Measurements from ENCODE around the gene ZSWIM8.

GRCh38 chr10:73771722-73772280 is 13.6 kb upstream of the ZSWIM8 start:
- TF ChIP-seq JUND (IDR thresholded peaks at IDR 0.05; ENCODE audit: low read length) (no peak), RAD21 (IDR thresholded peaks at IDR 0.05 in 1 of 2, conservative IDR thresholded peaks at IDR 0.05 in 1 of 2; ENCODE audit: low read depth in 2 of 2, low read length in 2 of 2) (no peak), EZH2 (IDR thresholded peaks at IDR 0.05; ENCODE audit: low read depth, low read length, severe bottlenecking) (no peak), USF2 (IDR thresholded peaks at IDR 0.05; ENCODE audit: low read length) (no peak), SP4 (IDR thresholded peaks at IDR 0.05; ENCODE audit: low read length) (no peak; the same call in 1 of the 2 replicates), SIX5 (IDR thresholded peaks at IDR 0.05; ENCODE audit: low read depth, low read length) (no peak), EP300 (IDR thresholded peaks at IDR 0.05; ENCODE audit: borderline replicate concordance in 1 of 2, low read depth in 2 of 2, low read length in 2 of 2) (no peak), POLR2A (IDR thresholded peaks at IDR 0.05; ENCODE audit: control extremely low read depth in 1 of 2, low read depth in 2 of 2, low read length in 2 of 2) (no peak)
- TF ChIP-seq, protein P1, sequence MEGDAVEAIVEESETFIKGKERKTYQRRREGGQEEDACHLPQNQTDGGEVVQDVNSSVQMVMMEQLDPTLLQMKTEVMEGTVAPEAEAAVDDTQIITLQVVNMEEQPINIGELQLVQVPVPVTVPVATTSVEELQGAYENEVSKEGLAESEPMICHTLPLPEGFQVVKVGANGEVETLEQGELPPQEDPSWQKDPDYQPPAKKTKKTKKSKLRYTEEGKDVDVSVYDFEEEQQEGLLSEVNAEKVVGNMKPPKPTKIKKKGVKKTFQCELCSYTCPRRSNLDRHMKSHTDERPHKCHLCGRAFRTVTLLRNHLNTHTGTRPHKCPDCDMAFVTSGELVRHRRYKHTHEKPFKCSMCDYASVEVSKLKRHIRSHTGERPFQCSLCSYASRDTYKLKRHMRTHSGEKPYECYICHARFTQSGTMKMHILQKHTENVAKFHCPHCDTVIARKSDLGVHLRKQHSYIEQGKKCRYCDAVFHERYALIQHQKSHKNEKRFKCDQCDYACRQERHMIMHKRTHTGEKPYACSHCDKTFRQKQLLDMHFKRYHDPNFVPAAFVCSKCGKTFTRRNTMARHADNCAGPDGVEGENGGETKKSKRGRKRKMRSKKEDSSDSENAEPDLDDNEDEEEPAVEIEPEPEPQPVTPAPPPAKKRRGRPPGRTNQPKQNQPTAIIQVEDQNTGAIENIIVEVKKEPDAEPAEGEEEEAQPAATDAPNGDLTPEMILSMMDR (IDR thresholded peaks at IDR 0.05; ENCODE audit: control extremely low read depth in 1 of 3, insufficient read depth in 1 of 3, low read depth in 1 of 3, low read length in 3 of 3), result peak in 1 of 3 experiments; percentile 2; a peak in 1 of 4 replicates
- TF ChIP-seq, protein P2, sequence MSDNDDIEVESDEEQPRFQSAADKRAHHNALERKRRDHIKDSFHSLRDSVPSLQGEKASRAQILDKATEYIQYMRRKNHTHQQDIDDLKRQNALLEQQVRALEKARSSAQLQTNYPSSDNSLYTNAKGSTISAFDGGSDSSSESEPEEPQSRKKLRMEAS (IDR thresholded peaks at IDR 0.05), result peak; percentile 69; the same call in 1 of the 2 replicates
